ENCODE data around the gene RAB11FIP5. TPM values are rescaled to one million over a fixed set of nuclear protein-coding genes. Genes with fewer than 3 reads are reported as not detected.

Gene RAB11FIP5
- total and polyA plus RNA-seq, 2 experiments from 2014 or later: 4.2 to 12.1 TPM

DNA sequence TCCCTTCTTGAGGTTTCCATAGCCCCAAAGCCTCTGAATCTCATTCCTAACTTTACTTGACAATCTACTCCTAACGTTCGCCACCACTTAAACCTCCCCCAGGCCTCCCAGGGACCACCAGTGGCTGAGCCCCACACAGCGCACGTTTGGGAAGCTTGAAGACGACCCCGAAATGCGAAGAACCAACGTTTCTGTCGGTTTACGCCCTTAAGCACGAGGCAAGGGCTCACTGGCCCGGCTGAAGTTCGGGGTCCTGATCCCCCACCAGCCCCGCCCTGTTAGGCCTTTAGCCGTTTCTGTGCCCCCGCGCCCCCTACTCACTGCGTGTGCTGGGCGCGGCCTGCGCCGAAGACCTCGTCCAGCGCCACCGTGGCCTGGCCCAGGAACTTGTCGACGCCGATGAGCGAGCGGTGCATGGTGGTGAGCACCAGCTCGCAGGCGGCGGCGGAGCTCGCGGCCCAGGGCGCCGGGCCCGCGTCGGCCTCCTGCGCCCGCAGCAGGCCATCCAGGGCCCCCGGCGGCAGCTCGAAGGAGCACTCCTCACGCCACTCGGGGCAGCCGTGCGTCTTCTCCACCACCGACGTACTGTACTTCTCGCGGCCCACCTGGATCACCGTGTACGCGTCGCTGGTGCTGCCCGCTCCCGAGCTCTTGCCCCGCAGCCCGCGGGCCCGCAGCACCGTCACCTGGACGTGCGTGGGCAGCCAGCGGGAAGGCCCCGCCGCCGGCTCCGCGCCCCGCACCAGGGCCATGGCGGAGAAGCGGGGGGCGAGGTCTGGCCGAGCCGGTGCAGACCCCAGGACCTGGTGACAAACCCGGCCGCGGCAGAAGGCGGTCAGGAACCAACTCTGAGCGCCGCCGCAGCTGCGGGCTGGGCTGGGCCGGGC lies 479 bp downstream of the RAB11FIP5 start:
- Histone ChIP-seq H3K27me3 (peaks cover 37% of the 10 kb centered on the region), H3K36me3 (no peaks in the 10 kb centered on the region), H3K9me3 (ENCODE audit: low read depth) (no peaks in the 10 kb centered on the region), H3K4me3 (peak overlapping the region; percentile 72), H3K4me1 (ENCODE audit: low read depth) (peaks cover 9% of the 10 kb centered on the region), H3K27ac (no peak overlapping the region)
- DNase-seq (ENCODE audit: low read depth in 1 of 2, low spot score in 1 of 2): peak; percentile 59 to 67
- TF ChIP-seq, protein P1, sequence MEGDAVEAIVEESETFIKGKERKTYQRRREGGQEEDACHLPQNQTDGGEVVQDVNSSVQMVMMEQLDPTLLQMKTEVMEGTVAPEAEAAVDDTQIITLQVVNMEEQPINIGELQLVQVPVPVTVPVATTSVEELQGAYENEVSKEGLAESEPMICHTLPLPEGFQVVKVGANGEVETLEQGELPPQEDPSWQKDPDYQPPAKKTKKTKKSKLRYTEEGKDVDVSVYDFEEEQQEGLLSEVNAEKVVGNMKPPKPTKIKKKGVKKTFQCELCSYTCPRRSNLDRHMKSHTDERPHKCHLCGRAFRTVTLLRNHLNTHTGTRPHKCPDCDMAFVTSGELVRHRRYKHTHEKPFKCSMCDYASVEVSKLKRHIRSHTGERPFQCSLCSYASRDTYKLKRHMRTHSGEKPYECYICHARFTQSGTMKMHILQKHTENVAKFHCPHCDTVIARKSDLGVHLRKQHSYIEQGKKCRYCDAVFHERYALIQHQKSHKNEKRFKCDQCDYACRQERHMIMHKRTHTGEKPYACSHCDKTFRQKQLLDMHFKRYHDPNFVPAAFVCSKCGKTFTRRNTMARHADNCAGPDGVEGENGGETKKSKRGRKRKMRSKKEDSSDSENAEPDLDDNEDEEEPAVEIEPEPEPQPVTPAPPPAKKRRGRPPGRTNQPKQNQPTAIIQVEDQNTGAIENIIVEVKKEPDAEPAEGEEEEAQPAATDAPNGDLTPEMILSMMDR (IDR thresholded peaks at IDR 0.05; ENCODE audit: low read depth, low read length): no peak

DNA sequence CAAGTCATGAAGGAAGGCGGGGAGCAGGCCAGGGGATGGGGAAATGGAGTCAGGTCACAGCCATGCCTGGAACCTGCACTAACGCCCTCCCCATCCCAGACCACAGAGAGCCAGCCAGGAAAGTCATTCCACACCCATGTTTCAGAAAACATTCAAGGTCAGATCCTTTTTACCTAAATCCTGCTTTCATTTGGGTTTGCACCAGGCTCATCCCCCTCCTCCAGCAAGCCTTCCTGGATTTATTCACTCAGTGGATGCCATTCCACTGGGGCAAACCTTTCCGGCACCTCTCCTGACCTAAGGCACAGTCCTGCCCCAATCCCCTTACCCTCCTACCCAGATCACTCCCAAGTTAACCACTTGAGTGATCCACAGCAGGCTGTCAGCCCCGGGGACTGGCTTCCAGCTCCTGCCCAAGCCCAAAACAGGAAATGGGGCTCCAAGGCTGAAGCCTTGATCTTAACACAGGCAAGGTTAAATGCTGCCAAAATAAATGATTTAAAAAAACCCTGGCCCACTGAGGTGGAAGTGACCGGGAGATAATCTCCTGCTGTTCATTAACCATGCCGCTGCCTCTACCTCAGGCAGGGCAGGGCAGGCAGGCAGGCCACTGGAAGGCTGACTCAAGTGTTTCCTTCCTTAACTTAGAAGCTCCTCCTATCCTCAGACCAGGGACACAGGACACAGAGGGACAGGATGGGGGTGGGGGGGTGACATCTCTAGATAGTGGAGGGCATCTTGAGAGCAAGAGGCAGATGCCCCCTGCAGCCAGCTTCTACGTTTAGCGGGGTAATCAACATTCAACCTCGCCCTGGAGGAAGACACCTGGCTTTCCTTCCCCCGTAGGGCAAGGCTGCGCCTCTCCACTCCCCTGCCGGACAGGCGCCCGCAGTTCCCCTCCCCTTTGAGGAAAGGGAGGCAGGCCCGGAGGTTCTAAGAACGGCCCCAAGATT lies 1.4 kb downstream of the RAB11FIP5 start:
- Histone ChIP-seq H3K27ac (no peak overlapping the region), H3K27me3 (peaks cover 28% of the 10 kb centered on the region), H3K4me3 (peak overlapping the region; percentile 72), H3K4me1 (ENCODE audit: low read depth) (peaks cover 15% of the 10 kb centered on the region), H3K36me3 (no peaks in the 10 kb centered on the region), H3K9me3 (ENCODE audit: low read depth) (no peaks in the 10 kb centered on the region)
- TF ChIP-seq, protein P1 (IDR thresholded peaks at IDR 0.05; ENCODE audit: low read depth, low read length): no peak
- peak; percentile 9 to 39 for DNase-seq (ENCODE audit: low read depth in 1 of 2, low spot score in 1 of 2)

DNA sequence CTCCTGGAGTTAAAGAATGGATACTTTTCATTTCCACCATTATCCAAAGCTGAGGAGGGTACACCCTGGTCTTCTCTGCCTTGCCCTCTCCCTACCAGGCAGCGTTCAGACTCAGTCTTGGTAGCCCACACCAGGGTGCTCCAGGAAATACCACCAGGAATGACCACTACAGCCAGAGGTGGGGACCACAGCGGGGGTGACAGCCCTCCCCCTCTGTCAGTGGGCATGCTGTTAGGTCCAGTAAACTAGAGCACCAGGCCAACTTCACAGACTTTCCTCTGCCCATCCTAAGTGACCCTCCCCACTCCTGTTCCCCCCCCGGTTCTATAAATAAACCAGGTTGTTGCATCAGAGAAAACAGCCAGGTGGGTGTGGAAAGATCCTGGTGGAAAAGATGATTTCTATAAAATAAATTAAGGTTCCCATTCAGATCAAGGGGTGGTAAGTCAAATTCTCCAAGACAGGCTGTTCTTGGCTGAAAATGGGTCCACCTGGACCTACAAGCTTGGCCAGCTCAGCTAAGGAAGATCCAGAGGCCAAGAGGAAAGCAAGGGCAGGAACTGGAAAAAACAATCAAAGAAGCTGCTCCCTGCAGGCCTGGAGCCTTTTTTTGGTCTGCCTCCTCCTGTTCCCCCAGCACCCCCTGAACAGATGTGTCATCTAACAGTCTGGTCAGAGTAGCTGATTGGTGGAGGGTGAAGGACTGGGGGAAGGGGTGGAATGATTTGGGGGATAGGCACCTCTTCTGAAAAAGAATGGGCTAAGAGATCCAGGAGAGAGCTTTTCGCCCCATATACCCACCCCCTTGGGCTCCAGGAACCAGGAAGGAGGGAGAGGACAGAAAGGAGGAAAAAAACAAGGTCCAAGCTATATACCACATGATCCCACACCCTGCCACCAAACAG lies 2.3 kb downstream of the RAB11FIP5 start:
- H3K27ac ChIP-seq: no peak overlapping the region
- TF ChIP-seq, protein P1 (IDR thresholded peaks at IDR 0.05; ENCODE audit: low read depth, low read length): no peak
- no peaks in the 10 kb centered on the region for H3K36me3 ChIP-seq
- peaks cover 21% of the 10 kb centered on the region for H3K27me3 ChIP-seq
- H3K9me3 ChIP-seq (ENCODE audit: low read depth): no peaks in the 10 kb centered on the region
- H3K4me1 ChIP-seq (ENCODE audit: low read depth): peaks cover 15% of the 10 kb centered on the region
- no peak for DNase-seq (ENCODE audit: low read depth in 1 of 2, low spot score in 1 of 2)
- no peak overlapping the region for H3K4me3 ChIP-seq

DNA sequence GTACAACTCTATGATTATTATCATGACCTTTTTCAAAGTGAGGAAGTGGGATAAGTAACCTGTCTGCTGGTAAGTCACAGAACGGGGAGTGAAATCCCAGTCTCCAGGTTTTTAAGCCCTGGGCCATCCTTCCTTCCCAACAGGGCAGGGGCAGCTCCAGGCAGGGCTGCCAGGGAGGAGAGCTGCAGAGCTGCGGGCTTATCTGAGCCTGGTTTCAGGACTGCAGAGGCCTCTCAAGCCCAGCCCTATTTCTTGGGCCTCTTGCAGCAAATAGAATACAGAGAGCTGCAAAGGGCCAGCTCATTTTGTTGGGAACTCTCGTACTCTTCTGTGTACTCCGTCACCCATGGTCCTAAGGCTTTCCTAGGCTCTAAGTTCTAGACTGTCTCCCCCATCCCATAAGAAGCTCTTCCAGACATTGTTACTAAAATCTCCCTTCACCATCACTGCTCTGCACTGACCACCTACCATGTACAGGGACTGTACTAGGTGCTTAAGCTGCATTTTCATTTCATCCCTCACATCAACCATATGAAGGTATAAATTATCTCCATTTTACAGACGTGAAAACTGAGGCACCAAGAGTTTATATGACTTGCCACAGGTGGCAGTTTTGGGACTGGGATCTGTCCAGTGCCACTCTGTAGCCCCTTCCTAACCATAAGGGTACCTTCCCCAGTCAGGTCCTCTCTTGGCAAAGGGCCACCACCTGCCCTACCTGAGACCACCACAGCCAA lies 3.1 kb downstream of the RAB11FIP5 start:
- no peak for DNase-seq (ENCODE audit: low read depth in 1 of 2, low spot score in 1 of 2)
- no peak overlapping the region for H3K4me3 ChIP-seq
- peaks cover 19% of the 10 kb centered on the region for H3K27me3 ChIP-seq
- H3K4me1 ChIP-seq (ENCODE audit: low read depth): peaks cover 15% of the 10 kb centered on the region
- H3K36me3 ChIP-seq: no peaks in the 10 kb centered on the region
- no peaks in the 10 kb centered on the region for H3K9me3 ChIP-seq (ENCODE audit: low read depth)
- TF ChIP-seq, protein P1 (IDR thresholded peaks at IDR 0.05; ENCODE audit: low read depth, low read length): no peak
- no peak overlapping the region for H3K27ac ChIP-seq

Data from cardiac muscle cell (in vitro differentiated cells and primary cell).